H1 (cell line): ENCODE measurements around the gene HS2ST1. TPM values are rescaled to one million over a fixed set of nuclear protein-coding genes. Genes with fewer than 3 reads are reported as not detected.

Experiments
- CHD7 ChIP-seq: fragments of 300-600 bp; sonication (generic); IDR thresholded peaks from 2 replicates; pipeline ENCODE4 v1.7.1; 2012; ENCODE audit warnings: low read length, moderate library complexity, mild to moderate bottlenecking, inconsistent platforms; ENCODE audit not compliant: insufficient replicate concordance
- E2F6 ChIP-seq: IDR thresholded peaks from 2 replicates; pipeline ENCODE4 v1.6.1; 2012; ENCODE audit warnings: inconsistent platforms
- JUND ChIP-seq: IDR thresholded peaks from 2 replicates; pipeline ENCODE4 v1.6.1; 2011; ENCODE audit warnings: mild to moderate bottlenecking, improper control_type of control experiment, low read length
- polyA plus RNA-seq, 7 experiments: library from polyadenylated mRNA; depleted of rRNA in 3 of 7; stranded (reverse) in 5 of 7; unstranded in 2 of 7; fragments of >200 nt in 5 of 7; fragments of 200-250 nt in 2 of 7; gene quantifications; 1 replicate in 5 of 7; 2 replicates in 1 of 7; 4 replicates in 1 of 7; pipeline versions ENCODE4 v1.2.1 to v1.2.3, GENCODE V29; 2011 to 2013; ENCODE audit warnings: missing spikeins in 2 of 7, mixed read lengths in 2 of 7
- total RNA-seq: library from RNA; stranded (reverse); fragmentation: NEBNext Ultra II Directional; extraction: Animal tissue kit (Norgen Biotek cat#: 25700); gene quantifications from 2 replicates; pipeline ENCODE4 v1.2.1, GENCODE V29; 2021

Gene HS2ST1
- total and polyA plus RNA-seq, 2 of the 8 experiments (the other 6 are each of a cell fraction or from before 2014, with no cell fraction given), result 5.2 to 28.3 TPM

- TF ChIP-seq CHD7 (no peak), JUND (no peak), E2F6 (no peak)
Measured at GRCh38 chr1:86875722-86876121, 38.7 kb upstream of the HS2ST1 start (continued).
